Measurements from ENCODE around the gene NETO1.

DNA sequence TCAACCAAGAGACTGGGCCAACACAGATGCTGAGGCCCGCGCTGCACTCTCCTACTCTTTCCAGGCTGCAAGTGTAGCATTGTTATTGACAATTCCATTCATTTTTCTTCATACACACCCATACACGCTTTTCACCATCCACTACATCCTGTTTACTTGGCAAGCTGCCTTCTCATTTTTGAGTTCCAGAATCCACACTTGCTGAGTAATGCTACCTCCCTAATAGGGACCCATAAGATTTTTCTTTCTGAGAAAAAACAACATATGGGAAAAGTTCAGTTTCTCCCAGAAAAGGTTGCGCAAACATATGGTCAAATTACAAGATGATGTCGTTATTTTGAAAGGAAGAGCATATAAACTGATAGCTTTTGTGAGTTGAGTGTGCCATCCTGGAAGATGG, 3.3 kb upstream of the NETO1 start:
- TF ChIP-seq, protein P1, sequence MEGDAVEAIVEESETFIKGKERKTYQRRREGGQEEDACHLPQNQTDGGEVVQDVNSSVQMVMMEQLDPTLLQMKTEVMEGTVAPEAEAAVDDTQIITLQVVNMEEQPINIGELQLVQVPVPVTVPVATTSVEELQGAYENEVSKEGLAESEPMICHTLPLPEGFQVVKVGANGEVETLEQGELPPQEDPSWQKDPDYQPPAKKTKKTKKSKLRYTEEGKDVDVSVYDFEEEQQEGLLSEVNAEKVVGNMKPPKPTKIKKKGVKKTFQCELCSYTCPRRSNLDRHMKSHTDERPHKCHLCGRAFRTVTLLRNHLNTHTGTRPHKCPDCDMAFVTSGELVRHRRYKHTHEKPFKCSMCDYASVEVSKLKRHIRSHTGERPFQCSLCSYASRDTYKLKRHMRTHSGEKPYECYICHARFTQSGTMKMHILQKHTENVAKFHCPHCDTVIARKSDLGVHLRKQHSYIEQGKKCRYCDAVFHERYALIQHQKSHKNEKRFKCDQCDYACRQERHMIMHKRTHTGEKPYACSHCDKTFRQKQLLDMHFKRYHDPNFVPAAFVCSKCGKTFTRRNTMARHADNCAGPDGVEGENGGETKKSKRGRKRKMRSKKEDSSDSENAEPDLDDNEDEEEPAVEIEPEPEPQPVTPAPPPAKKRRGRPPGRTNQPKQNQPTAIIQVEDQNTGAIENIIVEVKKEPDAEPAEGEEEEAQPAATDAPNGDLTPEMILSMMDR (IDR thresholded peaks at IDR 0.05): no peak
- TF ChIP-seq POLR2A (IDR thresholded peaks at IDR 0.05): no peak

All from breast epithelium (tissue), 3 donors.